ENCODE measurements around the gene ZFYVE19. TPM values are rescaled to one million over a fixed set of nuclear protein-coding genes. Genes with fewer than 3 reads are reported as not detected.

Gene ZFYVE19
- total RNA-seq, 2 donors from 2014 or later: 39.8 to 43.3 TPM

DNA sequence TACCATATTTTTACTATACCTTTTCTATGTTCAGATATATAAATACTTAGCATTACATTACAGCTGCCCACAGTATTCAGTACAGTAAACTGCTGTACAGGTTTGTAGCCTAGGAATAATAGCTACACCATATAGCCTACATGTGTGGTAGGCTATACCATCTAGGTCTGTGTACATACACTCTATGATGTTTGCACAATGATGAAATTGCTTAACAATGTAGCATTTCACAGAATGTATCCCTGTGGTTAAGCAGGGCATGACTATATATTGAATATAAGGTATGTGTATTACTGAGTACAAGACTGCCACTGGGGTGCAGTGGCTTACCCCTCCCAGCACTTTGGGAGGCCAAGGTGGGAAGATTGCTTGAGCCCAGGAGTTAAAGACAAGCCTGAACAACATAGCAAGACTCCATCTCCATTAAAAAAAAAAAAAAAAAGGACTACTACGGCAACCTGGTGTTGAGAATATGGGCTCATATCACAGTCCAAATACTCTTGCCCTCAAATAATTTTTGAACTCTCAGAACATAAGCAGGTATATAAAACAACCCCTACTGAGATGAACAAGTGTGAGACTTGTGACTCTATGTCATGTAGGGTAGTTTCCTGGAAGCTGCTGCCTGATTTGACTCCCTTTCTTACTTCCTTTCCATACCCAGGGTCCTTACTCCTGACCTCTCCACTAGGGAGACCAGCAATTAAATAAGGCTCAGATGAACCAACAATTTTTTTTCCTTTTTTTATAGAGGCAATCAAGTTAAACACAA is 16.9 kb downstream of the ZFYVE19 start:
- no peak overlapping the region for H3K27ac ChIP-seq
- DNase-seq (ENCODE audit: low spot score): no peak

DNA sequence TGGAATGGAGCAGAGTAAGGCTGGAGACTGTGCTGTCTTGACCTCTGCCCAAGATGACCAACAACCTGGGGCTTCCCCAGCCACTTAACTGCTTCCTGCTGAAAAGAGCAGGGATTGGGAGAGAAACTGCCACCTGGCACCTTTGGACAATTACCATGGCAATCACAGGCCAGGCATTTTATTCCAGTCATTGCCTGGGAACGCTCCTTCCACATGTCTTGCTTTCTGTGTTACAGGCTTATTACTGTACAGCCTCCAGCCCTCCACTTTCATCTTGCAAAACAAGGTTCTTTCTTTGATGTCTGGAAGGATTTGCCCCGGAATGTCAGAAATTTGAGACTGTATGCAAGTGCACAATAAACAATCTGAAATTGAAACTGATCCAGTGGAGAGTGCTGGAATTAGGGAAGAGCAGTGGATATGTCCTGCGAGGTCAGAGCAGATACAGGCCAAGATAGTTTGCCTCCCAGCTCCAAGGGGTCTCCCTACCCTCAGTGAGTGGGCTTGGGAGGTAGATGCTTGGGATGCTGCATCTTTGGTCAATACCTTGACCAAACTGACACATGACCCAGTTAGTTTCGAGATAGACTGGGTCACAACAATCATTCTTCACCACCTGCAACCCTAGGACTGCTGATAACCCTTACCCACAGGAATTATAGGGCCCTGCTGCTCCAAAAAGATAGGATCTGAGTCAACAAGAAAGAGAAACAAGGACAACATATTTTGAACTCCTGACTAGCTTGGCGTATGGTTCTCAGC is 19.0 kb downstream of the ZFYVE19 start:
- Histone ChIP-seq H3K27ac (no peak overlapping the region), H3K4me3 (no peak overlapping the region), H3K9me3 (no peaks in the 10 kb centered on the region), H3K27me3 (replicated peaks; ENCODE audit: insufficient read depth) (no peaks in the 10 kb centered on the region), H3K36me3 (no peaks in the 10 kb centered on the region), H3K4me1 (replicated peaks) (no peaks in the 10 kb centered on the region)
- 47% methylated on average over 5 of the region's 5 CpGs for WGBS
- DNase-seq (ENCODE audit: low spot score): no peak
- intact Hi-C loops (cut with DNase I): no loop called here
- TF ChIP-seq, protein P1, sequence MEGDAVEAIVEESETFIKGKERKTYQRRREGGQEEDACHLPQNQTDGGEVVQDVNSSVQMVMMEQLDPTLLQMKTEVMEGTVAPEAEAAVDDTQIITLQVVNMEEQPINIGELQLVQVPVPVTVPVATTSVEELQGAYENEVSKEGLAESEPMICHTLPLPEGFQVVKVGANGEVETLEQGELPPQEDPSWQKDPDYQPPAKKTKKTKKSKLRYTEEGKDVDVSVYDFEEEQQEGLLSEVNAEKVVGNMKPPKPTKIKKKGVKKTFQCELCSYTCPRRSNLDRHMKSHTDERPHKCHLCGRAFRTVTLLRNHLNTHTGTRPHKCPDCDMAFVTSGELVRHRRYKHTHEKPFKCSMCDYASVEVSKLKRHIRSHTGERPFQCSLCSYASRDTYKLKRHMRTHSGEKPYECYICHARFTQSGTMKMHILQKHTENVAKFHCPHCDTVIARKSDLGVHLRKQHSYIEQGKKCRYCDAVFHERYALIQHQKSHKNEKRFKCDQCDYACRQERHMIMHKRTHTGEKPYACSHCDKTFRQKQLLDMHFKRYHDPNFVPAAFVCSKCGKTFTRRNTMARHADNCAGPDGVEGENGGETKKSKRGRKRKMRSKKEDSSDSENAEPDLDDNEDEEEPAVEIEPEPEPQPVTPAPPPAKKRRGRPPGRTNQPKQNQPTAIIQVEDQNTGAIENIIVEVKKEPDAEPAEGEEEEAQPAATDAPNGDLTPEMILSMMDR (IDR thresholded peaks at IDR 0.05): no peak
- TF ChIP-seq POLR2A (IDR thresholded peaks at IDR 0.05): no peak
- TF ChIP-seq POLR2AphosphoS5 (IDR thresholded peaks at IDR 0.05): no peak

More for the DNA sequence above, 16.9 kb downstream of the ZFYVE19 start:
- Histone ChIP-seq H3K4me3 (no peak overlapping the region), H3K4me1 (replicated peaks) (no peaks in the 10 kb centered on the region), H3K9me3 (no peaks in the 10 kb centered on the region), H3K27me3 (replicated peaks; ENCODE audit: insufficient read depth) (no peaks in the 10 kb centered on the region), H3K36me3 (no peaks in the 10 kb centered on the region)
- intact Hi-C loops (cut with DNase I): no loop called here
- TF ChIP-seq, protein P1 (IDR thresholded peaks at IDR 0.05): no peak
- TF ChIP-seq POLR2A (IDR thresholded peaks at IDR 0.05): no peak
- no peak for TF ChIP-seq POLR2AphosphoS5 (IDR thresholded peaks at IDR 0.05)
- WGBS: 91% methylated on average over 1 of the region's 1 CpG

DNA sequence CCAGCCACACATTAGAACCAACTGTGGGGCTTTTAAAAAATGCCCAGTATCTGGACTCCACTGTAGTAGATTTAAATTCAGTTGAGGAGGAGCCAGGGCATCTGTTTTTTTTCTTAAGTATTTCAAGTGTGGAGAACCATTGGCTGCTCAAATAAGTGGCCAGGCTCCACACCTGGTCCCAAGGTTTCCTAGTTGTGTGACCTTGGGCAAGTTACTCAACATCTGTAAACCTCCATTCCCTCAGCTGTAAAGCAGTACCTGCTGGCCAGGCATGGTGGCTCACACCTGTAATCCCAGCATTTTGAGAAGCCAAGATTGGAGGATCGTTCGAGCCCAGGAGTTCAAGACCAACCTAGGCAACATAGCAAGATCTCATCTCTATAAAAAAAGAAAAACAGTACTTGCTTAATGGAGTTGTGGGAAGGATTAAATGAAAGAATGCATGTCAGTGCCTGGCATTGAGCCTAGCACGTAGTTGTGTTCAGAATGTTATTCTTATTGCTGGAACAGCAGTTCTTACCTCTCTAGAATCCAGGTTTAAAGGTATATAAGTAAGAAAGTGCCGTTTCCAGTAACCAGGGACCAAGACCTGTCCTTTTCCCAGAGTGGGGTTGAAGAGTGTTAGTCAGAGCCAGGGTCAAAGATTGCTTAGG is 19.7 kb downstream of the ZFYVE19 start:
- WGBS: 82% methylated on average over 4 of the region's 4 CpGs
- TF ChIP-seq POLR2A (IDR thresholded peaks at IDR 0.05): no peak
- TF ChIP-seq, protein P1 (IDR thresholded peaks at IDR 0.05): no peak
- TF ChIP-seq POLR2AphosphoS5 (IDR thresholded peaks at IDR 0.05): no peak
- Histone ChIP-seq H3K9me3 (no peaks in the 10 kb centered on the region), H3K4me1 (replicated peaks) (no peaks in the 10 kb centered on the region), H3K27me3 (replicated peaks; ENCODE audit: insufficient read depth) (no peaks in the 10 kb centered on the region), H3K27ac (no peak overlapping the region), H3K36me3 (no peaks in the 10 kb centered on the region), H3K4me3 (no peak overlapping the region)
- DNase-seq (ENCODE audit: low spot score): no peak
- intact Hi-C loops (cut with DNase I): no loop called here

DNA sequence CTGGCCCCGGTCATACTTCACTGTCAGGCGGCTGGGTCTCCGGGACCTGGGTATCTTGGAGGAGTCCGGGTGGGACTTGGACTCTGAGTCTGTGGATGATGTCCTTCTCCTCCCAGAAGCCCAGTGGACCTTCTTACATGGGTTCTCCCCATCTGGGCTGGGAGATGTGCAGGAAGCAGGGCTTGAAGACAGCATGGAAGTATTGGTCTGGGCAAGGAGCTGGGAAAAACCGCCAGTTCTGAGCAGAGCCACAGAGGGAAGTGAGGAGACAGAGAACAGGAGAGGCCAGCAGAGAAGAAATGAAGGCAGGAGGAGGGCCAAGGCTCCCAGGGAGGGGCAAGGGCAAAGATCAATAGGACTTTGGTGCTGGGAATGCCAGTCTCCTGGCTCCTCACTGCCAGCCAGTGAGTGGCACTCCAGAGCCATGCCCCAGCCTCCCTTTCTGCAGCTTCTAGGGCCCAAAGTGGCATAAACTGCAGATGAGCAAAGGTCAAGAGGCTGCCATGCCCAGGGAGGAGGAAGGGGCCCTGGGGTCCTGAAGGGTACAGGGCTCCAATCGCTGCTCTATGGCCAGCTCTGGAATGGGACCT is 21.7 kb downstream of the ZFYVE19 start, which contains the start of gene PPP1R14D:
Gene PPP1R14D, minus strand, starts transcription at position 262 of the 590 bp plus-strand sequence. Its CDS starts 67 bp downstream, at position 195.
- TF ChIP-seq, protein P1 (IDR thresholded peaks at IDR 0.05): no peak
- TF ChIP-seq POLR2AphosphoS5 (IDR thresholded peaks at IDR 0.05) (no peak), POLR2A (IDR thresholded peaks at IDR 0.05) (no peak)
- Histone ChIP-seq H3K9me3 (no peaks in the 10 kb centered on the region), H3K27me3 (replicated peaks; ENCODE audit: insufficient read depth) (no peaks in the 10 kb centered on the region), H3K27ac (no peak within 1 kb of the TSS), H3K36me3 (no peaks in the 10 kb centered on the region), H3K4me3 (no peak within 1 kb of the TSS), H3K4me1 (replicated peaks) (no peaks in the 10 kb centered on the region)
- WGBS: 92% methylated on average over 6 of the region's 6 CpGs
- DNase-seq (ENCODE audit: low spot score): no peak
- intact Hi-C loops (cut with DNase I): no loop called here

Measured in prostate gland (tissue), 2 donors.